Brain pericyte (primary cell): ENCODE data around the gene CELSR3.

Experiments used
- DNase-seq: peaks from one replicate; pipeline ENCODE4 v3.0.0-alpha.2; 2012; ENCODE audit warnings: low read depth, low spot score

CELSR3 gene

GRCh38 chr3:48662753-48663488 is at the start of gene CELSR3:
Gene CELSR3, minus strand, starts transcription at chr3:48662886. Its CDS starts 252 bp downstream, at chr3:48662634.
- DNase-seq: no peak

GRCh38 chr3:48711727-48712126 is 49.0 kb upstream of the CELSR3 start:
- DNase-seq: peak; percentile 17

- DNase-seq: no peak
Measured at GRCh38 chr3:48709051-48709461, 46.4 kb upstream of the CELSR3 start.

GRCh38 chr3:48708481-48708889 is 45.8 kb upstream of the CELSR3 start:
- DNase-seq: no peak

GRCh38 chr3:48707157-48707556 is 44.5 kb upstream of the CELSR3 start:
- no peak for DNase-seq

- no peak for DNase-seq
Measured at GRCh38 chr3:48702320-48702920, 39.7 kb upstream of the CELSR3 start.

- no peak for DNase-seq
Measured at GRCh38 chr3:48700731-48701405, 38.2 kb upstream of the CELSR3 start.

GRCh38 chr3:48698891-48699290 is 36.2 kb upstream of the CELSR3 start:
- no peak for DNase-seq

GRCh38 chr3:48697952-48698351 is 35.3 kb upstream of the CELSR3 start:
- DNase-seq: no peak

GRCh38 chr3:48696601-48697000 is 33.9 kb upstream of the CELSR3 start:
- DNase-seq: no peak

GRCh38 chr3:48696156-48696555 is 33.5 kb upstream of the CELSR3 start:
- DNase-seq: no peak

GRCh38 chr3:48695393-48695753 is 32.7 kb upstream of the CELSR3 start:
- DNase-seq: peak; percentile 61

GRCh38 chr3:48694610-48695392 is 32.1 kb upstream of the CELSR3 start:
- DNase-seq: peak; percentile 44

- no peak for DNase-seq
Measured at GRCh38 chr3:48693826-48694225, 31.1 kb upstream of the CELSR3 start.

GRCh38 chr3:48692551-48692950 is 29.9 kb upstream of the CELSR3 start:
- no peak for DNase-seq

GRCh38 chr3:48690846-48691458 is 28.3 kb upstream of the CELSR3 start:
- no peak for DNase-seq

GRCh38 chr3:48689384-48689783 is 26.7 kb upstream of the CELSR3 start:
- no peak for DNase-seq

GRCh38 chr3:48688737-48689075 is 26.0 kb upstream of the CELSR3 start:
- no peak for DNase-seq

- no peak for DNase-seq
Measured at GRCh38 chr3:48688032-48688736, 25.5 kb upstream of the CELSR3 start.

- DNase-seq: no peak
Measured at GRCh38 chr3:48687220-48687678, 24.6 kb upstream of the CELSR3 start.
